IPS DF 19.7 (cell line): Measurements from ENCODE around the gene DNASE2B.
"Not testable (repeated sequence)": the region's sequence is repeated elsewhere in the genome, so short reads cannot be mapped to it uniquely, and the experiment has no call there.

ENCODE experiments used
- DNase-seq: peaks from one replicate; pipeline ENCODE4 v3.0.0-alpha.2; 2013; ENCODE audit warnings: low read depth, low spot score

Gene DNASE2B

DNA sequence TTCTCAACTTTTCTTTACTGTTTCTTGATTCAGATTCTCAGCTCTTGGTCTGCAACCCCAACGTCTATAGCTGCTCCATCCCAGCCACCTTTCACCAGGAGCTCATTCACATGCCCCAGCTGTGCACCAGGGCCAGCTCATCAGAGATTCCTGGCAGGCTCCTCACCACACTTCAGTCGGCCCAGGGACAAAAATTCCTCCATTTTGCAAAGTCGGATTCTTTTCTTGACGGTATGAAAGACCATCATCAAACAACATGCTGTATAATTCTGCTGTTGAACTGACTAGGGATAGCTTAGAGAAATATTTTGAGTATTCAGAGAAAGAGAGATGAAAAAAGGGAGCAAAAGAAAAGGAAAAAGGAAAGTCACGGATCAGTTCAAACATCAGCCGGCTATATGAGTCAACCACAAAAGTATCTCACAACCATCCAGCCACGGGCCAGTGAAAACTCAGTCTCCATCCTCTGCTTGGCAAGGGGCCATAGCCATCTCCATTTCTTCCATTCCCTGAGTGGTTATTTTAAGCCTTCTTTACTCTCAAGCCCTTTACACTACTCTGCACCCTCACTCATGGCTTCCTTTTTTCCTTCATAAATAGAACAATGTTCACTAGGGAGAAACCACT lies 14.1 kb downstream of the DNASE2B start:
- no peak for DNase-seq

DNA sequence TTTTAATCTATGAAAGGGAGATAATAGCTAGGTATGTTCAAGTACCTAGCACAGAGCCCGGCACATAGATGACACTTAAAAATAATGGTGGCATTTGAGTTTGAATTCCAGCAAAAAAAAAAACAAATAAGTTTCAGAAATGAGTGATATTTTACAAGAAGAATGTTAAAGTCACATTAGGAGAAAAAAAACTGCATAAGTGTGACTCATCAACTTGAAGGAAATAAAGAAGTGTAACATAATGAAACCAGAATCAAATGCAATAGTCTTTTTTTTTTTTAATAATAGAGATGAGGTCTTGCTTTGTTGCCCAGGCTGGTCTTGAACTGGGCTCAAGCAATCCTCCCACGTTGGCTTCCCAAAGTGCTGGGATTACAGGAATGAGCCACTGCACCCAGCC lies 17.1 kb downstream of the DNASE2B start:
- no peak for DNase-seq

DNA sequence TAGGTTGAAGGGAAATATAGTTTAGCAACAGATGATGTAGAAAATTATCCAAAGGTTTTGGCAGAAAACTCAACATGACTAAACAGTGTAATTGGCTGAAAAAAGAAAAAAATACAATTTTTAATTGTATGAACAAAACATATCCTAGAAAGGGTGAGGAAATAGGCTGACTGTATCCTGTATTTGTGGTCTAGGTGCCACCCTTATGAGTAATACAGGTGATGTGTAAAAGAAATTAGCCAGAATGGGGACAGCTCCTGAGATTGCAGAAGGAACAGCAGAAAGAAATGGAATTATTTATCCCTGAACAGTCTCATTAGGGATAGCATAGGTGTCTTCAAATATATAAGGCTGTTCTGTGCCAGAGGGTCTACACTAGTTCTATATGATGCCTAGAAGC lies 24.6 kb downstream of the DNASE2B start:
- DNase-seq = no peak

DNA sequence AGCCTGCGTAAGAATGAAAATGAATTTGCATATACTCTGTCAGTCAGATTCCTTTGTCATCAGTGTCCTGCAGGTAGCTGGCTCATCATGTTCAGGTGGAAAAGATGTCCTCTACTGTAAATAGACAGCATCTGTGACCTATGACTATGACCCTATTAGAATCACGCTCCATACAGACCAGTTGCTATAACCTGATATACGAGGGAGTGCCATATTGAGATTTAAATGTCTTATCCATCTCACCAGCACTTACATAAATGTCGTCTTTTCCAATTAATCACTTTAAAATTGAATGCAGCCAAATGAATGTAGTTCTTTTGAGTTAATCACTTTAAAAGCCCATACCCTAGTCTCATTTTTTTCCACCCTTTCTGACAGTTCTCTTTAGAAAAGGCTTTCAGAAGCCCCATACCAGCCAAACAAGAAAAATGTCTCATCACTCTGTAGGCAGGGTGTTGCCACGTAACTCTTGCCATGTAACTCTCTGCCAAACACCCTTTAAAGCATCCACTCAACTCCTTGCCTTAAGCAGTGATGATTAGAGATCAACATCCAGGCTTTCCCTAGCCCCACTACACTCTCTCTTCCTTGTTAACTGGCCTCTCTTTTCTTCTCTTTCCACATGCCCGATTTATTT lies 26.3 kb downstream of the DNASE2B start:
- DNase-seq = no peak

DNA sequence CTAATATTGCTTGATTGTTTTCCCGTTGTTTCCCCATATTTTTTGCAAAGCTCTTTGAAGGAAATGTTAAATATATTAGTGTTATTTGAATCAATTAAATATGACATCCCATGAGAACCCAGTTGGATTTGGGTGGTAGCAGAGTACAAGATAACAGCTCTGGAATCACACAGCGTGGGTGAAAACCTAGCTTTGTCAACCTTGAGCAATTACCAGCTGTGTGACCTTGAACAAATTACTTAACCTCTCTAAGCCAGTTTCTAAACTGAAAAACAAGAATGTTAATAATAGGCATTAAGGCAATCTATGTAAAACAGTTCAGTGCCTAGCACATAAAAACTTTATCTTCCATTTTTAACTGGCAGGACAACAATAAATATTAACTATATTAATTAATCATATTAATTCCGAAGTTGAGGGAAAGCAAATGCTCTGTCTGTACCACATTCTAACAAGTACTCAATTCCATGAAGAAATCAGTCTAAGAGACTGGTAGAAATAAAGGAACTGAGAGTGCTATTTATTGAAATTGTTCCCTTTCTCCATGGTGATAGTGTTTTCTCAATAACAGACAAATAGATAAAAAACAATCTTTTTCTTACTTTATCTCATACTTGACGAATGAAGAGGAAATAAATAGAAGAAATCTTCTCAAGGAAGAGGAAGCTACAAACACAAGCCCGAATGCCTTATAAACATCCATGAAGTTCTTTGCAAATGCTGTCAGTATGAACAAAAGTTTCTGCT lies 27.0 kb downstream of the DNASE2B start:
- DNase-seq = no peak

DNA sequence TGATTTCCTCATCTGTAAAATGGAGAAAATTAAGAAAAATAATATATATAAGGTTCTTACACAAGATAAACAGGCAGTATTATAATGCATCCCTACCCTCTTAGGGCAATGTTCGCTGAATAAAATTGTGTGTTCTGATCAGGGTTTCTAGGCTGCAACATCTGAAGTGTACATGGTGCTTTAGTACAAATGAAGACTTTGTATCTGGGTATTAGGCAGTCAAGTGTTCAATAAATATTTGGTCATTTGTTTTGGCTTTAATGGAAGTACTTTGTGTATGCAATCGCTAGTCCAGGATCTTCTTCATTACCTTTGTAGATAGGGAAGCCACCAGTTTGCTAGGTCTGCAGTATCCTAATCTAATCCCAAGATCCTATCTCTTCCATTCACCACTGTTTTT lies 28.1 kb downstream of the DNASE2B start:
- DNase-seq = no peak

DNA sequence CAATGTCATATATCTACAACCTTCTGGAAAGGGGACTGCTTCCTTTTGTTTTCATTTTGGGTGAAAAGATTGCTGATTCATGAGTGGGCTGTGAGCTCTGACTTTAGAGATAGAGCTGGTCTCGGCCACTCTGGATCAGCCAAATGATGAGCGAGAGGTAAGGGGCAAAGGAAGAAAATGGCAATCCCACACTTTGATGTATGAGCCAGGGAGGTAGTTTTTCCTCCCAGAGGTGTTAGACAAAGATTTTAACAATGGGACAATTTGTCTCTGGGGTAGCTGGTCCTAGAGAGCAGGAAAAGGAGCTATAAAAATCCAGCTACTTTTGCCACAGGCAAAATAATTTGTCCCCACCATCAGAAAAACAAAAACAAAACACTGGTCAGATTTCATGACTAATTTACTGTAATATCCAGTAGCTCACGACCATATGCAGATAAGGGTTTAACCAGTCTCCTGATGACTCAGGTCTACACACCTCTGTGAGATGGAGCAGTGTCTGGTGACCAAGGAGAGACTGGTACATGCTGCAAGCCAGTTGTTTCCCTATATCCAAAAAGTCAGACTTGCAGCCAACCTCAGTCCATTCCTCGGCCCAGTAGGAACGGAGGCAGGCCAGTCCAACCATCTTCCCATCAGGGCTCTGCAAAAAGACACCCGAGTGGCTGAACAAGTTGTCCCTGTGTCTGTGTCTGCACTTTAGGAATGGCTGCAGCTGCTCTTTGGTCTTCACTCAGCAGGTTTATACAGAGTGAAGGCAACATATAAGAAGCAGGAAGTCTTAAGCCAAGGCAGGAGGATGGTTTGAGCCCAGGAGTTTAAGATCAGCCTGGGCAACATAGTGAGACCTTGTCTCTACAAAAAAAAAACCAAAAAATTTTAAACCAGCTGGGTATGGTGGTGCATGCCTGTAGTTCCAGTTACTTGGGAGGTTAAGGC lies 29.2 kb downstream of the DNASE2B start:
- DNase-seq = no peak

DNA sequence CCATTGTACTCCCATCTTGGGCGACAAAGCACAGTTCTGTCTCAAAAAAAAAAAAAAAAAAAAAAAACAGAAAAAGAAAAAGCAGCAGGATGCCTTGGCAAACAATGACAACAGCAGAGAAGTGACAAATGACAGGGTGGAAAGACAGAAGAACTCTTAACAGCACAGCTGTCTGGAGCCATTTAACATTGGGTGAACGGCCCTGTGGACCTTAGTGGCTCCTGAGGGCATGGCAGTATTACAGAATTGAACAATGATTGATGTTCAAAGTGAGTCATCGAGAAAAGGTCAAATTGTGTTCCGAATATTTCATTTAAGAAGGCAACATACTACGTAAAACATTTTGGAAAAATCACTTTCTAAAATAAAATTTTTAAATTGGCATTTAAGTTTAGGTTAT lies 30.0 kb downstream of the DNASE2B start:
- DNase-seq = no peak

DNA sequence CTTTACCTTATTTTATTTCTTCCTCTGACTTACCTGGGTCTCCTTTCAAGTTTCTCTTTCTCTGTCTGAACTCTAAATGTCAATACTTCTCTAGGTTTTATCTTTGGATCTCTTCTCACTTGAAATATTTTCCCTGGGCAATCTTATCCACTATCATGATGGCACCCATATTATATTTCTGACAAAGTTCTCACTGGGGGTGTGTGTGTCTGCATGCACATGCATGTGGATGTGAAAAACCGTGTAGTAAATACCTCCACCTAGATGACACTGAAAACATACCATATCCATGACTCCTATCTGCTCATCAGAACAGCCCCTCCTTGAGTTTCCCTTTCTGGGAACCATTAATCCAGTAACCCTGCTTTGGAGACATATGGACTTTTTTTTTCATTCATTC lies 30.9 kb downstream of the DNASE2B start:
- no peak for DNase-seq

DNA sequence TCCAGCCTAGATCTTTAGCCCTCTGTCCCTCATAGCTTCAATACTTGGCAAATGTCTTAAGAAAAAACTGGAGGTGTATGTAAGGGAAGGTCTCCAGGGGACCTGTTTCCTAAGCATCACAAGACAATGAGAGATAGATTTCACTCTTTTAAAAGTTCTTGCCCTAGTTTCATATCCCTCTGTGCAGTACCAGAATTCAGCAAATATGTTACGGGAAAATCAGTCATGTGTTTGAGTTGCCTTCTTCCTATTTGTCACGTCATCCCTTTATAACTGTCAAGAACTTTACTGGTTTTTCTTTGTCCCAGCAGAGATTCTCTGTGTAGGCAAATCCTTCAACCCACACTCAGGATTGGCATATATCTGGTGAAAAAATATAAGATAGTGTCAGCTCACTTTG lies 32.3 kb downstream of the DNASE2B start:
- DNase-seq = no peak

DNA sequence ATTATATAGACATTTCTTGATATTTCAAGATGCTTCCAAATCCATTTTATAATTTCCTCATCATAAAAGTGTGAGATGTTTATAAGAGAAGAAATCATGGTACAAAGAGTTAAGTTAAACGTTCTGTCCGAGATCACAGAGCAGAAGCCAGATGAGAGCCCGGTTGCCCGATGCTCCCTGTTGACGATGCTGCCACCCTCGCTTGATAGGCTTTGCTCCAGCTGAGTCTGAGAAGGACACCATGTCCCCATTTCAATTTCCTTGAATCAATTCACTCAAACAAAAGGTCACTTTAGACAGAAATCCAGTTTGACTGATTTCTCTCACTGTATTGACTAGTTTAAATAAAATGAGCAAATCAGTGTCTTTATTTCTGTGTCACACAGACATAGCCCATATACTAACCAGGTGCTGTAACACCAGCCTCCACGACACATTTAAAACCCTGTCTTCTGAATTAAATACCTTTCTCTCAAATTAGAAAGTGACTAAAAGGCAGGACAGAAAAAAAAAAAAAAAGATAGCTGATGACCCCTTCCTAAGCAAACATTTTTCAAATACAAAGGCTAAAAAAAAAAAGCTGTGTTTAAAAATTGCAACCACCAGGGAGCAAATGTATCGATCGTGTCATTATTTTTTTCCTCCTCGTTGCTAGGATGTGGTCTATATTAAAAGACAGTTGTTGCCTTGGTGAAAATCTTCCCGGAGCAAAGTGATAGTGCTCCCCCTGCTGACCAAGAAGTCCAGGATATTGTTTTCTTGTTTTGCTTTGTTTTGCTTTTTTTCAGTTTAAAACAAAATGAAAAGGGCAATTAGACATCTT lies 35.2 kb downstream of the DNASE2B start:
- peak; percentile 9 for DNase-seq

DNA sequence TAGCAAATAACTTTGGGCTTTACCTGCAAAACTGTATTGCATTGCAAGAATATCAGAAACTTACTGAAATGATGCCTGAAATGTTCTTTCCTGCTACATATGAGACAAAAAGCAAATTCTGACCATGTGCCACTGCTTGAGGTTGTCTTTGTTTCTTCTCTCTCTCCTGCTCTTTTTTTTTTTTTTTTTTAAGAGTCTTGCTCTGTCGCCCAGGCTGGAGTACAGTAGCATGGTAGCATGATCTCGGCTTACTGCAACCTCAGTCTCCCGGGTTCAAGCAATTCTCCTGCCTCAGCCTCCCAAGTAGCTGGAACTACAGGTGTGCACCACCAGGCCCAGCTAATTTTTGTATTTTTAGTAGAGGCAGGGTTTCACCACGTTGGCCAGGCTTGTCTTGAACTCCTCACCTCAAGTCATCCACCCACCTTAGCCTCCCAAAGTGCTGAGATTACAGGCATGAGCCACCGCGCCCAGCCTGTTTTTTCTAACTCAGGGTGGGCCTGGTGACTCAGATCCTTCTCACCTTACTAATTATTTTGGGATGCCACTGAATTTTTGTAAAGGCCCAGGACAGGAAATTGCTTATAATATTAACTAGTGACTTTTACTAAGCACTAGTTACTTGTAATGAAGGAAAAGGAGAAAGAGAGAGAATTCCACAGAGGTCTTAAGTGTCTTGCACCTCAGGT lies 35.9 kb downstream of the DNASE2B start:
- no peak for DNase-seq

DNA sequence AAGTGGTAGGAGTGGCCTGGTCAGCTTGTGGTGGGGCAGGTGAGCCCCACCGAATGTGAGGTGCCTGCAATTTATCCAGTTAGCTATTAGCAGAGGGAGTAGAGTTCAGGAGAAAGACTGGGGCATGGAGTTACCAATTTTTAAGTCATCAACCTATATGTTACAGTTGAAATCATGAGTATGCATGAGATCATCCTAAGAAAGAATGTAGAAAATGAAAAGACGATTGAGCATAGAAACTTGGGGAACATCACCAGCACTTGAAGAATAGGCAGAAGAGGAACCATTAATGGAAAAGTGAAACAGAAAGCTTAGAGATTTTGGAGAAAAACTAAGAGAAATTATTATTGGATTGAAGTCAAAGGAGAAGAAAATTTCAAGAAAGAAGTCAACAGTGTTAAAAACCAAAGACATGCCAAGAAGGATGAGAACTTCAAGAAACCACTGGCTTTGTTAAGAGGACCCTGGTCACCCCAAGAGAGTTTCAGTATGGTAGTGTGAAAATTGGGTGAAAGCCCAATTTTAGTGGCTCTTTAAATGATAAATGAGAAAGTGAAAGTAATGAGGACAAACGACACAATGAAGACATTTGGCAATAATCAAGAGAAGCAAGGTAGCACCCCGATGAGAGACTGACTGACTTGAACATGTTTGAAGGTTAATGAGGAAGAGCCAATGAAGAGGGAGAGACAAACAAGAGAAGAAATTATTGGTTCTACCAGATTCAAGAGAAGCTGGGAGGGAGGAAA lies 36.7 kb downstream of the DNASE2B start:
- no peak for DNase-seq

DNA sequence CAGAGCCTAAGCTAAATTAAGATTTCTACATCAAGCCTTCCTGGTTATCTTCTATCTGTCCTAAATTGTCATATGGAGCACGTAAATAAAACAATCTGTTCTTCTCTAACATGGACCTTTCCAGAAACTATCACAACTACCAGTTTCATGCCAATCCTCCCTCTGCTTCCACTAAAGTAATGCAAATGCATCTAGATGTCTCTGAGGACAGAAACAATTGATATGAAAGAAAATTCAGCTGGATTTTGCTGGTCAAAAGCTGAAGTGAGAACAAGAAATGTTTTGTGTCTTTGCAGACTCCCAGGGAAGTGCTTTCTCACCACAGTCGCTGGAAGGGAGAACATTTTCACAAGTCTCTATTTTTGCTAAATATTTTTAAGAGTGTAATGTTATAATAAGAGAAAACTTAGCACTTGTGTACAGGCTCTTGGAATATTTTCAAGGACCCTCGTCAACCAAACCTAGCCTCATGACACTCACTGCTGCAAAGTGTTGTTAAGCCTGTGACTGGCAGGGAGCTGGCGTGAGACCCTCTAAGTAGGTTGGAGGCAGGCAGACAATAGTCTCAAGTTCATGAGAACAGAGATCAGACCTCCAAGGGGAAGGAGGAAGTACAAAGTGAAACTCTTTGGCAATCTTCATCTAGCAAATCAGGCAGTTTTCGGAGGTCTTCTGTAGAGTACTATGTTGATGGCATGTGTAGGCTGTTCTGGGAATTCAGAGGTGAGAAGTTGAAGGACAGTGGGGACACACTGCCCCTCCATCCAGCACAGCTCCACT lies 38.8 kb downstream of the DNASE2B start:
- DNase-seq = no peak

DNA sequence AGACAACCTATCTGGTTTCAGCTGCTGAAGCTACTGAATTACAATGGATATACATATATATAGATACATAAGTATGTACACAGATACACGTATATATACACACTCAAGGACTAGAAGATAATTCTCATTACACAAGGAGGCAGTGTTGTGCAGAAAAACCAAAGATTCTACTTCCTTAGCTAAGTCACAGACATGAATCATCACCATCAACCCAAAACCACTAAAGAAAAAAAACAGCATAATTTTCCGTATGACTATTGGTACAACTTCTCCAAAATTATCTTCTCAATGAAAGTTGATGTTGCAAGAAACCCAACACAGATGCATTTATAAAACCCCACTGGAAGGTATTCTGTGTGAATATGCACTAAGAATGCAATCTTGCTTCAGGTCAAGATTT lies 44.0 kb downstream of the DNASE2B start:
- no peak for DNase-seq

DNA sequence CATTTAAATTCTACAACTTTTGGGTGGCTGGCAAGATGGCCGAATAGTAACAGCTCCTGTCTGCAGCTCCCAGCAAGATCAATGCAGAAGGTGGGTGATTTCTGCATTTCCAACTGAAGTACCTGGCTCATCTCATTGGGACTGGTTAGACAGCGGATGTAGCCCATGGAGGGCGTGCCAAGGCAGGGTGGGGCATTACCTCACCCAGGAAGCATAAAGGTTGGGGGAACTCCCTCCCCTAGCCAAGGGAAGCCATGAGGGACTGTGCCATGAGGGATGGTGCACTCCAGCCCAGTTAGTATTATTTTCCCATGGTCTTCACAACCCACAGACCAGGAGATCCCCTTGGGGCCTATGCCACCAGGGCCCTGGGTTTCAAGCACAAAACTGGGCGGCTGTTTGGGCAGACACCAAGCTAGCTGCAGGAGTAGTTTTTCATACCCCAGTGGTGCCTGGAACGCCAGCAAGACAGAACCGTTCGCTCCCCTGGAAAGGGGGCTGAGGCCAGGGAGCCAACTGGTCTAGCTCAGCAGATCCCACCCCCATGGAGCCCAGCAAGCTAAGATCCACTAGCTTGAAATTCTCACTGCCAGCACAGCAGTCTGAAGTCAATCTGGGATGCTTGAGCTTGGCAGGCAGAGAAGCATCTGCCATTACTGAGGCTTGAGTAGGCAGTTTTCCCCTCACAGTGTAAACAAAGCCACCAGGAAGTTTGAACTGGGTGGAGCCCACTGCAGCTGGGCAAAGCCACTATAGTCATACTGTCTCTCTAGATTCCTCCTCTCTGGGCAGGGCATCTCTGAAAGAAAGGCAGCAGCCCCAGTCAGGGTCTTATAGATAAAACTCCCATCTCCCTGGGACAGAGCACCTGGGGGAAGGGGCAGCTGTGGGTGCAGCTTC lies 44.7 kb downstream of the DNASE2B start:
- DNase-seq = not testable (repeated sequence)

DNA sequence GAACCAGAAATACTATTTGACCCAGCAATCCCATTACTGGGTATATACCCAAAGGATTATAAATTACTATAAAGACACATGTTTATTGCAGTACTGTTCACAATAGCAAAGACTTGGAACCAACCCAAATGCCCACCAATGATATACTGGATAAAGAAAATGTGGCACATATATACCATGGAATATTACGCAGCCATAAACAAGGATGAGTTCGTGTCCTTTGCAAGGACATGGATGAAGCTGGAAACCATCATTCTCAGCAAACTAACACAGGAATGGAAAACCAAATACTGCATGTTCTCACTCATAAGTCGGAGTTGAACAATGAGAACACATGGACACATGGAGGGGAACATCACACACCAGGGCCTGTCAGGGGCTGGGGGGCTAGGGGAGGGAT lies 50.4 kb downstream of the DNASE2B start:
- DNase-seq = not testable (repeated sequence)

DNA sequence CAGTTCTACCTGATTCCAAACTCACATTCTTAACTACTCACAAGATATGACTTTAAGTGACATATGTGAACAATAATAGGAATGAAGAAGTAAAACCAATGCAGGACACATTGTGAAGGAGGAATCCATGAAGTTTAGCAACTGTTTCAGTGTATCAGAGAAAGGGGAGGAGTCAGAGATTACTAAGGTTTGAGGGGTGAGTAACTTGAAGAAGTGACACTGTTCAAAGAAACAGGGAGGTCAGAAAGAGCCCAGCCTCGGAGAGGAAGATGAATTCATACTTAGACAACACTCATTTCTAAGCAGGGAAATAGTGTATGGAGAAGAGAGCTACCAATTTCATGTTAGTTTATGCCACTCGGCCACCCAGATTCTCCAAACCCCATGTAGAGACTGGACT lies 52.6 kb downstream of the DNASE2B start:
- DNase-seq = no peak
